NCI-H2081 treated with DMSO at 0.1 percent for 48 hours (cell line): ENCODE results near the gene MELTF.

Experiments
- DNase-seq: peaks from one replicate; lab custom pipeline; 2025; lab: John Stamatoyannopoulos, UW

The MELTF gene

DNA sequence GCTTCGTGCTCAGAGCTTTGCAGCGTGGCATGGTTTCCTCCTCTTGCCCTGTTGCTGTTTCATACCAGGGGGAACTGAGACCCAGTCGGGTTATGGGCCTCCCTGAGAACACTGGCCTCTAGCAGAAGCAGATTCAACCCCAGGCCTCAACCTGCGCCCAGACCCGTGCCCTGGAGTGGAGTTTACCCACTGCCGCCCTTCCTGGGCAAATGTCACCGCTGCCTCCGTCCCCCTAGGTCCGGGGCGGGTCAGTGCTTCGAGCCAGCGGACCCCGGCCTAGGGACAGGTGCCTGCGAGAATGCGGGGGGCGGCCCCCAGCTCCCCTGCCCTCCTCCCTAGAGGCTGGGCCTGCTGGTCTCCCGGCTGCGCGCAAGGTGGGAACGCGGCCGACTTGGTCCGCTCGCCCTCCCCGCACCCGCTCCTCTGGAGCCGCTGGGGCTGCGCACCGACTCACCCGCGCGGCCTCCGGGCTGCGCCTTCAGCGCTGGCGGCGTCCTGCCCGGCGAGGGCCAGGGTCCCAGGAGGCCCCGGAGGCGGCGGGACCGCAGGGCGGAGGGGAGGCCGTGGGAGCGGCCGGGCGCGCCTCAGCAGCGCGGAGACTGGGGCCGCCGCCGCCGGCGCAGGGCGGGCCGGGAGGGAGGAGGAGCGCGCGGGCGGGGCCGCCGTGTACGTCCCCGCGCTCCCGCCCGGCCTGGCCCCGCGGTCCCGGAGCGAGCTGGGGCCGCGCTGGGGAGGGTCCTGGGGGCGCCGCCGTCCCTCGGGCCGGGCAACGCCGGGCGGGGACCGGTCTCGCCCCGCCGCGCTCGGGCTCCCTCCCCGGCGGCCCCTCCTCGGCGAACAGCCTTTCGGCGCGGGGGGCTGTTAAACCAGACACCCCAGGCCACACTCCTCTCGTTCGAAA, 61.1 kb downstream of the MELTF start, which contains the start of gene PIGZ:
PIGZ (minus strand) TSS at position 601 of the 901 bp plus-strand sequence. CDS start 16,802 bp downstream, outside the sequence.
- DNase-seq = no peak

DNA sequence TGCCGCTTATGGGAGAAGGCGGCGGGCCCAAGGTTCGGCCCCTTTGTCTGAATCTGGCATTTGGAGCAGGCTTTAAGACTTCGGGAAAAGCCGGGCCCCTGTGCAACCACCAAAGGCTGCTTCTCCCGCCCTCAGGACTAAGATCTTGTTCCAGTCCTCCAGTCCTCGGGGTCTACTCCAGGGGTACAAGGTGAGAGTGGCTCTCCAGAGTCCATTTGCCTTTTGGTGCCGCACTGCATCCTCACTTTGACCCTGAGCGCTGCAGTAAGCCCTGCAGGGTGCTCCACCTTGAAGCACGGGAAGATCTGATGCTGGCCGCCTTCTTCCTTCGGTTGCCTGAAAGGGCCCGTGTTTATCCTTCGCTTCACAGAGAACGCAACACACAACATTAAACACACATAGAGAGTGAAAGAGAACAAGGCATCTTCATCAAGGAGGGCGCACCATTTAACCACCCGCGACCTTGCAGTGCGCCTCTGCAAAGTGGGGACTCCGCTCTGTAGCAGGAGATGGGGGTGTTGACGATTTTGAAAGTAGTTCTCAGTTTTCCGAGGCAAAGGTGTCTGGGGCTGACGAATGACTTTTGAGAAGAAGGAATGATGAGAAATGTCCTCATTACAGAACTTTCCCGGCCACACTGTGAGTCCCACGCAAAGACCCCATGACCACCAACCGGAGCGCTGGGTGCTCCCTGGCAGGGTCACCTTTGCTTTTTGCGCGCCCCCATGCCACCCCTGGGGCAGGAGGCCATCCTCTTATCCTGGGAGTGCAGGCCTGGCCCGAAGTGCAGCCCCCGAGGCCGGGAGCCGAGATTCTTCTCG, 62.0 kb downstream of the MELTF start:
- no peak for DNase-seq

DNA sequence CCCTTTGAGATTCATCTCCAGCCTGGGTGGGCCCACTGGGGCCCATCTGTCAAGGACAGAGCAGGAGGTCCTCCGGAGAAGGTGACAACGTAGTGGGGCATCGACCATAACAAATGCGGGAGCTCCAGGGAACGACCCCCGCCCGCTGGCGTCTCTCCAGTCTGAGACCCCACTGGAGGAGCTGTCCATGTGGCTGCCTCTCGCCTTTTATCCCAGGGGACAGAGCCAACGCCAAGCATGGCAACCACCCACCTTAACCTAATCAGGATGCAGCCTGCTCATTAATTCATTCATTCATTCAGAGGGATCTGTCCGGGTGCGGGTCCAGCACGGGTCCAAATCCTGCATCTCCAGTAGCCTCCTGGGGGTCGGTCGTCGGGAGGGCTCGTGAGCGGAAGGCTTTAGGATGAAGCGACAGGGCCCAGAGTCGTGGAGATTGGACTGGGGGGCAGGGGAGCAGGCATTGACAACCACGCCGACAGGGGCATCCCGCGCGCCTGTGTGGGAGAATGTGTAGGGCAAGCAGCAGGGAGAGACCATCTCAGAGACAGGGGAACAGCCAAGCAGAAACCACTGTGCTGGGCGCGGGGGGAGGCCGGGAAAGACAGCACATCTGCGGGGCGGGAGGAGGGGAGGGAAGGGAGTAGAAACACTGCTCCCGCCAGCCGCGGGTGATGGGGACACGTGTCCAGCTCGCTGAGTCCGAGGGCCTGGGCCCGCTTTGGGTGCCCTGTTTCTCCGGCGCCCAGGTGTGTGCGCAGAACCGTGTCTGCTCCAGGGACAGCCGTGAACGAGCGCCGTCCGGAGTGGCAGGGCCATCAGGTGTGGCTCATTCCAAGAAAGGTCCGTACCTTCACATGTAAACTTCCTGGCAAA, 62.9 kb downstream of the MELTF start:
- no peak for DNase-seq

- no peak for DNase-seq
Measured at GRCh38 chr3:196965804-196966173, 63.8 kb downstream of the MELTF start.

DNA sequence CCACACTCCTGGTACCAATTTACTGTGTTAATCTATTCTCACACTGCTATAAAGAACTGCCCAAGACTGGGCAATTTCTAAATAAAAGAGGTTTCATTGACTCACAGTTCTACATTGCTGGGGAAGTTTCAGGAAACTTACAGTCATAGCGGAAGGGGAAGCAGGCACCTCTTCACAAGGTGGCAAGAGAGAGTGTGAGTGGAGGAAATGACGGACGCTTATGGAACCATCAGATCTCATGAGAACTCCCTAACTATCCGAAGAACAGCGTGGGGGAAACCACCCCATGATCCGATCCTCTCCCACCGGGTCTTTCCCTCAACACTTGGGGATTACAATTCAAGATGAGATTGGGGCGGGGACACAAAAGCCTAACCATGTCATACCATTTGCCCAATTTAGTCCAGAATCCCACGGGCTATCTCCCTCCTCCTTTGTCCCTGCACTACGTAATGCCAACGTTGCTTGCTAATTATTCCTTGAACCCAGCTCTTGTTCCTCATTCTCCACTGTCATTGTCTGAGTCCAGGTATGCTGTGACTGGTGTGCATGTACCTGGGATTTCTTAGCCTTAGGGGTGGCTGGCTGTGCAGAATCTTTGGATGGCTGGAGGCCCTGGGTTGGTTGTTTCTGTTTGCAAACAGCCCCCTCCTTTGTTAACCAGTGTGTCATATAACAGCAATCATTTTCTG, 64.4 kb downstream of the MELTF start:
- no peak for DNase-seq

- DNase-seq = no peak
Measured at GRCh38 chr3:196963631-196963953, 66.0 kb downstream of the MELTF start.

DNA sequence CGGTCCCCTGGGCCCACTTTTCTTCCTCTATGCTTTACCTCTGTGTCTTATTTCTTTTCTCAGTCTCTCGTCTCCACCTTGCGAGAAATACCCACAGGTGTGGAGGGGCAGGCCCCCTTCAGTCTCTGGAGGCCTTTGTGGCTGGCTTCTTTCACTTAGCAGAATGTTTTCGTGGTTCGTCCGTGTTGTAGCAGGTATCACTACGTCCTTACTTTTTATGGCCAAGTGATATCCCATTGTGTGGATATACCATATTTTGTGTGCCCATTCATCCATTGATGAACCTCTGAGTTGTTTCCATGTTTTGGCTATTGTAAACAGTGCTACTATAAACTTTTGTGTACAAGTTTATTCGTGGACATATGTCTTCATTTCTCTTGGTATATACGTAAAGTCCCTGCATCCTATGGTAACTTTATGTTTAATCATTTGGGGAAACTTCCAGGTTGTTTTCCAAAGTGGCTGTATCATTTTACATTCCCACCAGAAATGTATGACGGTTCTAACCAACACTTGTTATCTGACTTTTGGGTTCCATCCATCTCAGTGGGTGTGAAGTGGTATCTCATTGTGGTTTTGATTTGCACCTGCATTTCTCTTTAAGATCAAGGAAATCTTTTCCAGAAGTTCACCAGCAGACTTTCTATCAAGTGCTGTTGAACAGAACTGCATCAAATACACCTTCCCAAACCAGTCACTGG, 66.5 kb downstream of the MELTF start:
- no peak for DNase-seq

- no peak for DNase-seq
Measured at GRCh38 chr3:196962108-196962929, 67.3 kb downstream of the MELTF start.

- no peak for DNase-seq
Measured at GRCh38 chr3:196954832-196955231, 74.8 kb downstream of the MELTF start.
